Fibroblast of lung (primary cell): ENCODE results near the gene RPS27. TPM values are rescaled to one million over a fixed set of nuclear protein-coding genes. Genes with fewer than 3 reads are reported as not detected.
A peak's percentile ranks its signal among the peaks of the same experiment; 100 is the strongest.

ENCODE experiments used
- DNase-seq, 2 donors: peaks; one replicate each; pipeline versions ENCODE4 v3.0.0 to v3.0.0-alpha.2; 2010; ENCODE audit warnings: low read depth in 2 of 2
- H2AFZ ChIP-seq: 2 replicates; pipeline ENCODE4 v1.5.1; 2012; ENCODE audit warnings: low read length, control low read depth, inconsistent platforms
- H3K27ac ChIP-seq: 2 replicates; pipeline ENCODE4 v1.5.1; 2011; ENCODE audit warnings: low read length, control low read depth; ENCODE audit not compliant: insufficient read depth
- H3K27me3 ChIP-seq: 2 replicates; pipeline ENCODE4 v1.5.1; 2011; ENCODE audit warnings: mild to moderate bottlenecking, low read length; ENCODE audit not compliant: control insufficient read depth, insufficient read depth
- H3K36me3 ChIP-seq: 2 replicates; pipeline ENCODE4 v1.5.1; 2011; ENCODE audit warnings: low read length; ENCODE audit not compliant: control insufficient read depth, insufficient read depth
- H3K4me1 ChIP-seq: 2 replicates; pipeline ENCODE4 v1.5.1; 2011; ENCODE audit warnings: low read length; ENCODE audit not compliant: control insufficient read depth, insufficient read depth; ENCODE audit errors: extremely low read depth
- H3K4me2 ChIP-seq: 2 replicates; pipeline ENCODE4 v1.5.1; 2011; ENCODE audit warnings: low read length, control low read depth; ENCODE audit not compliant: insufficient read depth; ENCODE audit errors: extremely low read depth
- H3K4me3 ChIP-seq, 4 experiments: fragments of 200-600 bp in 1 of 4; sonication (generic) in 1 of 4; replicated peaks in 1 of 4; 2 replicates each; pipeline ENCODE4 v1.5.1; 2011 to 2016; ENCODE audit warnings: low read length in 4 of 4, low read depth in 3 of 4, mild to moderate bottlenecking in 3 of 4, control low read depth in 2 of 4, inconsistent platforms in 1 of 4, mixed read lengths in 1 of 4; ENCODE audit not compliant: insufficient read depth in 1 of 4; ENCODE audit errors: control extremely low read depth in 1 of 4
- H3K79me2 ChIP-seq: 2 replicates; pipeline ENCODE4 v1.5.1; 2012; ENCODE audit warnings: mild to moderate bottlenecking, low read length, inconsistent platforms; ENCODE audit not compliant: control insufficient read depth, insufficient read depth
- H3K9ac ChIP-seq: 2 replicates; pipeline ENCODE4 v1.5.1; 2011; ENCODE audit warnings: mild to moderate bottlenecking, low read length, control low read depth; ENCODE audit not compliant: insufficient read depth
- H3K9me3 ChIP-seq: 2 replicates; pipeline ENCODE4 v1.5.1; 2012; ENCODE audit warnings: low read depth, low read length; ENCODE audit not compliant: control insufficient read depth, insufficient read depth
- H4K20me1 ChIP-seq: 2 replicates; pipeline ENCODE4 v1.5.1; 2011; ENCODE audit warnings: low read length; ENCODE audit not compliant: control insufficient read depth, insufficient read depth; ENCODE audit errors: extremely low read depth
- CTCF ChIP-seq, 2 donors: IDR thresholded peaks in 1 of 2; conservative IDR thresholded peaks in 1 of 2; 1 replicate in 1 of 2; 2 replicates in 1 of 2; pipeline ENCODE4 v1.5.1; 2011 to 2012; ENCODE audit warnings: low read length in 2 of 2, control low read depth in 1 of 2, inconsistent platforms in 1 of 2, low read depth in 1 of 2, mild to moderate bottlenecking in 1 of 2
- EZH2 ChIP-seq: IDR thresholded peaks from 2 replicates; pipeline ENCODE4 v1.5.1; 2012; ENCODE audit warnings: low read length, control low read depth, mild to moderate bottlenecking; ENCODE audit errors: missing control alignments
- polyA plus RNA-seq, 2 donors: library from polyadenylated mRNA; depleted of rRNA in 1 of 2; stranded (reverse) in 1 of 2; unstranded in 1 of 2; fragments of >200 nt; gene quantifications; 2 replicates each; pipeline ENCODE4 v1.2.1, GENCODE V29; 2011 to 2012; ENCODE audit warnings: missing spikeins in 1 of 2
- total RNA-seq: library from RNA; depleted of rRNA; stranded (reverse); fragments of >200 nt; gene quantifications from 2 replicates; pipeline ENCODE4 v1.2.1, GENCODE V29; 2014

RPS27 gene
- total and polyA plus RNA-seq, 2 donors (not counting 1 experiment from before 2014, with no cell fraction given) = 2,883 to 3,291 TPM

DNA sequence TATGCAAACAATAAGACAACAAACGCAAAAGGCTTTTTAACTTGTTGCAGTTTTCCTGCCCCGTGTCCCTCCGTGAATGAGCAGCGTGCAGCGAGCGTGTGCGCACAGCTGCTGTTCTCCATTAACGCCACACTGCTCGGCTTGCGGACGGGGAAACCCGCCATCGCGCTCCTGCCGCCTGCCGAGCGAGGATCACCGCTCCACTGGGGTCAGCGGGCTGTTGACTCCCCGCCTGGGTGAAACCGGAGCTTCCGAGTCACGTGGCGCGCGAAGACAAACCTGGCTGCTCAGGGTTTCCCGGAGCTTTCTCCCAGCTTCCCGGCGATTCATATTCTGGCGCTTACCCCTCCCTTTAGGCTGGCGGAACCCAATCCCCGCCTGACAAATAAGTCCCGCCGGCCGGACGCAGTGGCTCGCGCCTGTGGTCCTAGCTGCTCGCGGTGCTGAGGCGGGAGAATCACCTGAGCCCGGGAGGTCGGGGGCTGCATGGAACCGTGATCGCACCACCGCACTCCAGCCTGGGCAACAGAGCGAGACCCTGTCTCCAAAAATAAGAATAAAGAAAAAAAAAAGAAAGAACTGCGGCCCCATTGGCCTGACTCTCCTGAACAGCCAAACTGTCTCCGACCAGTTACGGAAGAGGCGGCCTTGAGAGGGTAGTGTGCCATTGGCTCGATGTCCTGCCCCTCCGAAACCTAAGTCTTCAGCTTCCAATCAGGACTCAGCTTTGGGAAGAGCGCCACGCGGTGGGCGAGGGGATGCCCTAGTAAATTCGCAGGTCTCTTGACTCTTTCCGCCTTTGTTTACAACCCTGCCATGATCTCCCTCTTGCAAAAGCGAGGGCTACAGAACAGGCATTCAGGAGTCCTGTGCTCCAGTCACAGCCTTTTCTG is 23.2 kb upstream of the RPS27 start, which contains the start of gene CREB3L4:
TSS of gene CREB3L4 (plus strand) at position 796 of the 893 bp plus-strand sequence. CDS start 624 bp downstream, outside the sequence.
- peaks cover 13% of the 10 kb centered on the region for H3K4me1 ChIP-seq
- peak within 1 kb of the TSS; percentile 99 for H3K4me2 ChIP-seq
- H3K36me3 ChIP-seq = no peaks in the 10 kb centered on the region
- H3K27ac ChIP-seq = peak within 1 kb of the TSS; percentile 80
- no peaks in the 10 kb centered on the region for H3K9me3 ChIP-seq
- DNase-seq = peak; percentile 99 to 100
- peaks cover 7% of the 10 kb centered on the region for H3K79me2 ChIP-seq
- H4K20me1 ChIP-seq = no peaks in the 10 kb centered on the region
- peak within 1 kb of the TSS; percentile 75 for H3K9ac ChIP-seq
- H3K27me3 ChIP-seq = no peaks in the 10 kb centered on the region
- TF ChIP-seq EZH2 (no peak), CTCF (conservative IDR thresholded peaks at IDR 0.05 in 1 of 2, IDR thresholded peaks at IDR 0.05 in 1 of 2; ENCODE audit: low read depth in 1 of 2, low read length in 2 of 2) (peak; percentile 29 to 55)
- peak within 1 kb of the TSS; percentile 62 to 90 (median 81) for H3K4me3 ChIP-seq
- H2AFZ ChIP-seq = peak within 1 kb of the TSS; percentile 92

GRCh38 chr1:153968000-153968363 is 22.6 kb upstream of the RPS27 start:
- H4K20me1 ChIP-seq = no peaks in the 10 kb centered on the region
- TF ChIP-seq CTCF (conservative IDR thresholded peaks at IDR 0.05 in 1 of 2, IDR thresholded peaks at IDR 0.05 in 1 of 2; ENCODE audit: low read depth in 1 of 2, low read length in 2 of 2) = no peak
- TF ChIP-seq EZH2 = no peak
- no peaks in the 10 kb centered on the region for H3K9me3 ChIP-seq
- peak overlapping the region; percentile 99 for H3K4me2 ChIP-seq
- H3K9ac ChIP-seq = no peak overlapping the region
- H3K4me3 ChIP-seq = peak overlapping the region; percentile 62 to 90 (median 81)
- no peak overlapping the region for H3K27ac ChIP-seq
- peaks cover 2% of the 10 kb centered on the region for H3K36me3 ChIP-seq
- no peak for DNase-seq
- no peaks in the 10 kb centered on the region for H3K27me3 ChIP-seq
- peak overlapping the region; percentile 92 for H2AFZ ChIP-seq
- H3K79me2 ChIP-seq = peaks cover 1% of the 10 kb centered on the region
- H3K4me1 ChIP-seq = peaks cover 9% of the 10 kb centered on the region

- DNase-seq = no peak
- Histone ChIP-seq H3K27ac (no peak overlapping the region), H2AFZ (peak overlapping the region; percentile 69), H3K79me2 (no peaks in the 10 kb centered on the region), H3K4me2 (peak overlapping the region; percentile 99), H3K27me3 (no peaks in the 10 kb centered on the region), H3K4me3 (peak overlapping the region; percentile 62 to 90 (median 81)), H3K9me3 (no peaks in the 10 kb centered on the region), H3K4me1 (peaks cover 9% of the 10 kb centered on the region), H3K9ac (no peak overlapping the region), H3K36me3 (peaks cover 2% of the 10 kb centered on the region), H4K20me1 (no peaks in the 10 kb centered on the region)
- TF ChIP-seq CTCF (conservative IDR thresholded peaks at IDR 0.05 in 1 of 2, IDR thresholded peaks at IDR 0.05 in 1 of 2; ENCODE audit: low read depth in 1 of 2, low read length in 2 of 2) (no peak), EZH2 (no peak)
Measured at GRCh38 chr1:153968408-153968807, 22.2 kb upstream of the RPS27 start.
